Measurements from ENCODE around the gene DMWD.

Gene DMWD

DNA sequence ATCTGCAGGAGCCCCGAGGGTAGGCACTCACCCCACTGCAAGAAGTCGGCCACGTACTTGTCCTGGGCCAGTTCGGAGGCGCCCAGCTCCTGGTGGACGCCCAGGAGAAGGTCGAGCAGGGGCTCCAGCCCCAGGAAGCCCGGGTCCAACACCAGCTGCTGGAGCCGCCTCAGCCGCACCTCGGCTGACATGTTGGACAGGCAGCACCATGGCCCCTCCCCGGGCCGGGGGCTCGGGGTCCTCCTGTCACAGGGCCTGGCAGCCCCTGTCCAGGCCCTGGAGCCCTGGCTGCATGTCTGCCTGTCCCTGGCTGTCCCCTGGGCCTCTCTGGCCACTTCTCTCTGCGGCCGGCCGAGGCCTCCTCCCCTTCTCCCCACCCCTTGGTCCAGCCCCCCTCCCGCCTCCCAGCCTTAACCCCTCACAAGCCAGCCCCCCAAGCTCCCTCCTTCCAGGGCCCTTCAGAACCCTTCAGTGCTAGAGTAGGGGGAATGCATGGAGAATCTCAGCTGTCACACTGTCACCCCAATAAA, 10.4 kb downstream of the DMWD start, which contains the start of gene DMPK:
DMPK (minus strand) TSS at position 329 of the 530 bp plus-strand sequence; CDS start at position 191, 138 bp downstream.
- TF ChIP-seq, protein P1, sequence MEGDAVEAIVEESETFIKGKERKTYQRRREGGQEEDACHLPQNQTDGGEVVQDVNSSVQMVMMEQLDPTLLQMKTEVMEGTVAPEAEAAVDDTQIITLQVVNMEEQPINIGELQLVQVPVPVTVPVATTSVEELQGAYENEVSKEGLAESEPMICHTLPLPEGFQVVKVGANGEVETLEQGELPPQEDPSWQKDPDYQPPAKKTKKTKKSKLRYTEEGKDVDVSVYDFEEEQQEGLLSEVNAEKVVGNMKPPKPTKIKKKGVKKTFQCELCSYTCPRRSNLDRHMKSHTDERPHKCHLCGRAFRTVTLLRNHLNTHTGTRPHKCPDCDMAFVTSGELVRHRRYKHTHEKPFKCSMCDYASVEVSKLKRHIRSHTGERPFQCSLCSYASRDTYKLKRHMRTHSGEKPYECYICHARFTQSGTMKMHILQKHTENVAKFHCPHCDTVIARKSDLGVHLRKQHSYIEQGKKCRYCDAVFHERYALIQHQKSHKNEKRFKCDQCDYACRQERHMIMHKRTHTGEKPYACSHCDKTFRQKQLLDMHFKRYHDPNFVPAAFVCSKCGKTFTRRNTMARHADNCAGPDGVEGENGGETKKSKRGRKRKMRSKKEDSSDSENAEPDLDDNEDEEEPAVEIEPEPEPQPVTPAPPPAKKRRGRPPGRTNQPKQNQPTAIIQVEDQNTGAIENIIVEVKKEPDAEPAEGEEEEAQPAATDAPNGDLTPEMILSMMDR (IDR thresholded peaks at IDR 0.05; ENCODE audit: control insufficient read depth, extremely low read depth, insufficient read depth), result no peak
- no peak within 1 kb of the TSS for H3K4me3 ChIP-seq (ENCODE audit: low read depth, low read length)
- DNase-seq (ENCODE audit: low read depth), result no peak

DNA sequence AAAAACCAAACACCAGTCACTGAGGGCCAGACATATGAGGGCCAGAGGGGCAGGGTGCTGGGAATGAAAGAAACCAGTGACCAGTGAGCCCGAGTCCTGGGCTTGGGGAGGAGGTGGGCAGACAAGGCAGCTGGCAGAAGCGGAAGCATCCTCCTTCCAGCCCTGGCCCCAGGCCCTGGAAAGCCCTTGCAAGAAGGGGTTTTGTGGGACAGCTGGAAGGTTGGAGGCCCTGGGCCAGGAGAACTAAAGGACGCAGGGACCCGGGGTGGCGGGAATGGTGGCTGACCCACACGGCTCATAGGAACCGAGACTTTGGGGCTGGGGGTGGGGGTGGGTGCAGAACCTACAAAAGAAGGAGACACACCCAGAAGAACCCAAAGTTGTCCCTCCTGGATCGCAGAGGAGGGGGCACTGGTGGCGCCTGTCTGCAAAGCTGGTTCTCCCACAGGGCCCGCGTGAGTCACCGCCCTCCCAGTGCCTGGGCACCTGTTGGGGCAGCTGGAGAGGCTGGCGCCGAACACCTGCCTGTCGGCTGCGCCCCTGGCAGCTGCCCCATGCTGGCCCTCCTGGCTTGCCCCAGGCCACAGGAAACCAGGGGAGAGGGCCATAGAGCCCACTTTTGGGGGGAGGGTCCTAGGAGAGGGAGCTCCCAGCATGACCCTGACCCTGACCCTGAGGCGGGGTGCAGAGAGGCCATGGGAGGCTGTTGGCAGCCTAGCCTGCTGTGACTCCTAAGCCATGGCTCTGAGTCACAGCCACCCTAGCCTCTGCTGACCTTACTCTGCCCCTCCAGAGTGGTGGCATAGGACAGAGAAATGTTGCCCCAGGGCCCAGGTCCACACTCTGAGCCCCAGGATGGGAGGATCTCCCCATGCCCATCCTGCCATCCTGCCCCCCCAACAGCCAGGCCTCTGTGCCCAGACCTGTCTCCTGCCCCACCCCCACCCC, 11.2 kb downstream of the DMWD start:
- no peak overlapping the region for H3K4me3 ChIP-seq (ENCODE audit: low read depth, low read length)
- DNase-seq (ENCODE audit: low read depth), result no peak
- TF ChIP-seq, protein P1 (IDR thresholded peaks at IDR 0.05; ENCODE audit: control insufficient read depth, extremely low read depth, insufficient read depth), result no peak

DNA sequence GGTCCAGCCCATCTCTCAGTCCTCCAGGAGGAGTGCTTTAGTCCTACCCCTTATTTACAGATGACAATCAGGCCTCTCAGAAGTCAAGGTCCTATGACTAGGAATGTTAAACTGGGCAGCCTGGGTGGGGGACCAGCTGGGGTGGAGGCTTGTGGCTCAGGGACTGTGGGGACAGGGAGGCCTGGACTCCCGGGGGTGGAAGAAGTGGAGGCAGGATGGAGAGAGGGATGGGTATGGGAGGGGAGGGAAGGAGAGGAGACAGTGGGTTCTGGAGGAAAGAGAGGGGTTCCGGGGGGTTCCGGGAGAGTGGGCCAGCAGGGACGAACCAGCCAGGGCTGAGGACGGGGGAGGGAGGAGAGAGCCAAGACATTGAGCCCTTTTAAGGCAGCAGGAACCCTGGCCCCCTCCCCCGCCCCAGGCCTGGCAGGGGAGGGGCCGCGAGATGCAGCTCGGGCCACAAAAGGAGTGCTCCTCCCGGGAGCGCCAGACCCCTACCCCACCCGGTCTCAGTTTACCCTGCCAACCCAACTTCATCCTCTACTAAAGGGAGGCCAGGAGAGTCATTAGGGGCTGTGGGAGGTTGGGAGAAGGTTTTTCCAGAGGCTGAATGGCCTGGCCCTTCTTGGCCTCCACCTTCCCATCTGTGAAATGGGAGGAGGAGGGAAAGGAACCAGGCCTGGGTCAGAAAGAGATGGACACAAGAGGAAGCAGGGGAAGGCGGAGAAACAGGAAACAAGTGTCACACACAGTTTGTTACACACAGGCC, 12.0 kb downstream of the DMWD start:
- no peak overlapping the region for H3K4me3 ChIP-seq (ENCODE audit: low read depth, low read length)
- TF ChIP-seq, protein P1 (IDR thresholded peaks at IDR 0.05; ENCODE audit: control insufficient read depth, extremely low read depth, insufficient read depth), result no peak
- no peak for DNase-seq (ENCODE audit: low read depth)

DNA sequence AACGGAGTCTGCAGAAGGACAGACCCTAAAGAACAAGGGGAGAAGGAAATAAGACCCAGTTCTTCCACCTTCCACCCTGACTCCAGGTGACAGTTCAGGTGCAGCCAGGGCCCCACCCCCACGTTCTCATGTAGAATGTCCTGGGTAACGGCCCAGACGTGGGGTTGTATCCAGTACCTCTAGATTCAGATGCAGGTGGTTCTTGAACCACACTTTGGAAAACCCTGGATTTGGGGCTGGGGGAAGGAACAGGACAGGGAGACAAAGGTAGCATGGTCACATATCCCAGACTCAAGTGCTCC, 12.5 kb downstream of the DMWD start:
- TF ChIP-seq, protein P1 (IDR thresholded peaks at IDR 0.05; ENCODE audit: control insufficient read depth, extremely low read depth, insufficient read depth), result no peak
- DNase-seq (ENCODE audit: low read depth), result no peak
- H3K4me3 ChIP-seq (ENCODE audit: low read depth, low read length), result no peak overlapping the region

DNA sequence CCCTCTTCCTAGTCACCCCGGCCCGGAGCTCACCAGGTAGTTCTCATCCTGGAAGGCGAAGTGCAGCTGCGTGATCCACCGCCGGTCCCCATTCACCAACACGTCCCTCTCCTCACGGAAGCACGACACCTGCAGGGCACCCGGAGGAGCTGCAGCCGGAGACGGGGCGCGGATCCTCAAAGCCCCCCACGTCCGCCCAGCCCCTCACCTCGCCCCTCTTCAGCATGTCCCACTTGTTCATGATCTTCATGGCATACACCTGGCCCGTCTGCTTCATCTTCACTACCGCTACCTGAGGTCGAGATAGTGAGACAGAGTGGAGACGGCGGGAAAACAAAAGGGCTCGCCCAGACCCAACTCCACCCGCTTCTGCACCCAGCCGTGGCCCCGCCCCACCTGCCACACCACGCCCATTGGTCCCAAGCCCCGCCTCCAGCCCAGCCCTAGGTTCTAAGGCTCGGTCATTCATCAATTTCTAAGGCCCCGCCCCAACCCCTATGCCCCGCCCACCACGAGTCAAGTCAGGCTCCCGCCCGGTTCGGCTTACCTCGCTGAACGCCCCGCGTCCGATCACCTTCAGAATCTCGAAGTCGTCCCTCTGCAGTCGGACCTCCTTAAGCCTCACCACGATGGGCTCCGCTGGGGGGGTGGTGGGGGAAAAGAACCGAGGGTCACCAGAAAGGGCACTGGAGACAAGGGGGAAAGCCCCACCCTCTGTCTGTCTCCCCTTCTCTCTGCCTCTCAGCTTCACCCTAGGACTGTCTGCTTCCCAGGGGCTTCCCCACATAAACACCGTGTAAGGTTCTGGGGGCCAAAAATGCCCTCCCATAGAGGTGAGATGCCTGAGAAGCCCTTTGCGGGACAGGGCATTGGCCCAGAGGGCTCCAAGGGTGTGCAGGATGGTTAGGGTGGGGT, 13.2 kb downstream of the DMWD start:
- peak; percentile 39 for DNase-seq (ENCODE audit: low read depth)
- H3K4me3 ChIP-seq (ENCODE audit: low read depth, low read length), result peak overlapping the region; percentile 26
- TF ChIP-seq, protein P1 (IDR thresholded peaks at IDR 0.05; ENCODE audit: control insufficient read depth, extremely low read depth, insufficient read depth), result peak; percentile 62

DNA sequence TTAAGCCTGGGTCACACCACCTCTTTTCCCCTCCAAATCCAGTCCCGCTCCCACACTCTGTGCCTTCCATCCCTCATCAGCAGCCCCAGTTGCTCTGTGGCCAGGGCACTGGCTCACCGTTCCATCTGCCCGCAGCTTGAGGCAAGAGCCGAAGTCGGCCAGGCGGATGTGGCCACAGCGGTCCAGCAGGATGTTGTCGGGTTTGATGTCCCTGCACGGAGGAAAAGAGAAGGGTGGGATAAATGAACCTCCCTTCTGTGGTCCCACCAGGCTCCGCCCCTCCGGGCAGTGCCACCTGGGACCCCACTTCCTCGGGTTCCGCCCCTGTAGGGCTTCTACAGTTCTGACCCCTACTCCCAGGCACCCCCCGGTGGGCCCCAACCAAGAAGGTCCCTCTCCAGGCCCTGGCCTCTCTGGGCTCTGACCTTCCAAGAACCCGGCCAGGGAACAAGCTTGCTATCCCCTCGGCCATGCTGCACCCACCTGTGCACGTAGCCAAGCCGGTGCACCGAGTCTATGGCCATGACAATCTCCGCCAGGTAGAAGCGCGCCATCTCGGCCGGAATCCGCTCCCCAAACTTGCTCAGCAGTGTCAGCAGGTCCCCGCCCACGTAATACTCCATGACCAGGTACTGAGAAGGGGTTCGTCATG, 14.5 kb downstream of the DMWD start:
- no peak overlapping the region for H3K4me3 ChIP-seq (ENCODE audit: low read depth, low read length)
- TF ChIP-seq, protein P1 (IDR thresholded peaks at IDR 0.05; ENCODE audit: control insufficient read depth, extremely low read depth, insufficient read depth), result no peak
- no peak for DNase-seq (ENCODE audit: low read depth)
